Measurements from ENCODE around the gene ST6GALNAC2.

DNA sequence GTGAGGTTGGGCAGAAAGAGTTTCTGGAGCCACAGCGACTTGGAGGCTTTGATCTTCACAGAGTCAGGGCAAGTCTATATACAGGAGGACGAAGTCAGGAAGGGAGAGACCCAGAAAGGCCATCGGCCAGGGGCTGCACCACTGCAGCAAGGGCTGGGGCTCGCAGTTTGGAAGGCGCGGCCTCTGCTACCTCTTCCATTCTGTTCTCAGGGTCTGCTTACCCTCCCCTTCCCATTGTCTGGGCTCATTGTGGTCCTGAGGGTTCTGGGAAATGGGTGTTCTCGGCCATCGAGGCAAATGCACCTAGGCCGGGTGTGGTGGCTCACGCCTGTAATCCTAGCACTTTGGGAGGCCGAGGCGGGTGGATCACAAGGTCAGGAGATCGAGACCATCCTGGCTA is 41.9 kb upstream of the ST6GALNAC2 start:
- TF ChIP-seq RBAK (tag by site-specific recombination; IDR thresholded peaks at IDR 0.05) (no peak), ZNF529 (tag by site-specific recombination; IDR thresholded peaks at IDR 0.05; ENCODE audit: insufficient replicate concordance) (no peak), ZNF311 (tag by site-specific recombination; IDR thresholded peaks at IDR 0.05; ENCODE audit: borderline replicate concordance) (no peak)
- TF ChIP-seq, protein P1, sequence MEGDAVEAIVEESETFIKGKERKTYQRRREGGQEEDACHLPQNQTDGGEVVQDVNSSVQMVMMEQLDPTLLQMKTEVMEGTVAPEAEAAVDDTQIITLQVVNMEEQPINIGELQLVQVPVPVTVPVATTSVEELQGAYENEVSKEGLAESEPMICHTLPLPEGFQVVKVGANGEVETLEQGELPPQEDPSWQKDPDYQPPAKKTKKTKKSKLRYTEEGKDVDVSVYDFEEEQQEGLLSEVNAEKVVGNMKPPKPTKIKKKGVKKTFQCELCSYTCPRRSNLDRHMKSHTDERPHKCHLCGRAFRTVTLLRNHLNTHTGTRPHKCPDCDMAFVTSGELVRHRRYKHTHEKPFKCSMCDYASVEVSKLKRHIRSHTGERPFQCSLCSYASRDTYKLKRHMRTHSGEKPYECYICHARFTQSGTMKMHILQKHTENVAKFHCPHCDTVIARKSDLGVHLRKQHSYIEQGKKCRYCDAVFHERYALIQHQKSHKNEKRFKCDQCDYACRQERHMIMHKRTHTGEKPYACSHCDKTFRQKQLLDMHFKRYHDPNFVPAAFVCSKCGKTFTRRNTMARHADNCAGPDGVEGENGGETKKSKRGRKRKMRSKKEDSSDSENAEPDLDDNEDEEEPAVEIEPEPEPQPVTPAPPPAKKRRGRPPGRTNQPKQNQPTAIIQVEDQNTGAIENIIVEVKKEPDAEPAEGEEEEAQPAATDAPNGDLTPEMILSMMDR (tag by site-specific recombination; IDR thresholded peaks at IDR 0.05), result no peak
- TF ChIP-seq, protein P2, sequence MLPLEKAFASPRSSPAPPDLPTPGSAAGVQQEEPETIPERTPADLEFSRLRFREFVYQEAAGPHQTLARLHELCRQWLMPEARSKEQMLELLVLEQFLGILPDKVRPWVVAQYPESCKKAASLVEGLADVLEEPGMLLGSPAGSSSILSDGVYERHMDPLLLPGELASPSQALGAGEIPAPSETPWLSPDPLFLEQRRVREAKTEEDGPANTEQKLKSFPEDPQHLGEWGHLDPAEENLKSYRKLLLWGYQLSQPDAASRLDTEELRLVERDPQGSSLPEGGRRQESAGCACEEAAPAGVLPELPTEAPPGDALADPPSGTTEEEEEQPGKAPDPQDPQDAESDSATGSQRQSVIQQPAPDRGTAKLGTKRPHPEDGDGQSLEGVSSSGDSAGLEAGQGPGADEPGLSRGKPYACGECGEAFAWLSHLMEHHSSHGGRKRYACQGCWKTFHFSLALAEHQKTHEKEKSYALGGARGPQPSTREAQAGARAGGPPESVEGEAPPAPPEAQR (tag by site-specific recombination; IDR thresholded peaks at IDR 0.05), result no peak
- TF ChIP-seq, protein P3, sequence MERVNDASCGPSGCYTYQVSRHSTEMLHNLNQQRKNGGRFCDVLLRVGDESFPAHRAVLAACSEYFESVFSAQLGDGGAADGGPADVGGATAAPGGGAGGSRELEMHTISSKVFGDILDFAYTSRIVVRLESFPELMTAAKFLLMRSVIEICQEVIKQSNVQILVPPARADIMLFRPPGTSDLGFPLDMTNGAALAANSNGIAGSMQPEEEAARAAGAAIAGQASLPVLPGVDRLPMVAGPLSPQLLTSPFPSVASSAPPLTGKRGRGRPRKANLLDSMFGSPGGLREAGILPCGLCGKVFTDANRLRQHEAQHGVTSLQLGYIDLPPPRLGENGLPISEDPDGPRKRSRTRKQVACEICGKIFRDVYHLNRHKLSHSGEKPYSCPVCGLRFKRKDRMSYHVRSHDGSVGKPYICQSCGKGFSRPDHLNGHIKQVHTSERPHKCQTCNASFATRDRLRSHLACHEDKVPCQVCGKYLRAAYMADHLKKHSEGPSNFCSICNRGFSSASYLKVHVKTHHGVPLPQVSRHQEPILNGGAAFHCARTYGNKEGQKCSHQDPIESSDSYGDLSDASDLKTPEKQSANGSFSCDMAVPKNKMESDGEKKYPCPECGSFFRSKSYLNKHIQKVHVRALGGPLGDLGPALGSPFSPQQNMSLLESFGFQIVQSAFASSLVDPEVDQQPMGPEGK (tag by site-specific recombination; IDR thresholded peaks at IDR 0.05), result no peak
